Measurements from ENCODE around the gene NELL2.
"Not testable (repeated sequence)": the region's sequence is repeated elsewhere in the genome, so short reads cannot be mapped to it uniquely, and the experiment has no call there.

The NELL2 gene

DNA sequence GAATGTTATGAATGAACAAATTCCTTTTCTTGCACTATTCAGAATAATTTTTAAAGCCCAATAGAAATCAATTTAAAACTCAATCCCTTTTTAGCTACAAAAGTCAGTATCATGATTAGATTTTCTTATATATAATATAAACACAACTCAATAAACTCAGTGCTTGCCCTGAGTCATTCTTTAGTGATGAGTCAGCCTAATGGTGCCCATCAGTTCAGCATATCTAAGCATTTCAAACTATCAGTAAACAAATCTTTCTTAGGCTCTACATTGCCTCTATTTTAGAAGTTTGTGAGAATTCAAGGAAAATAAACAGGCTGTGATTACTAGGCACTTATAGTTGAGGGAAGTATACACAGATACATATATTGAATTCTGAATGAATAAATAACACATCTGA, 179.6 kb downstream of the NELL2 start:
- DNase-seq (ENCODE audit: low read depth, low spot score) = no peak

DNA sequence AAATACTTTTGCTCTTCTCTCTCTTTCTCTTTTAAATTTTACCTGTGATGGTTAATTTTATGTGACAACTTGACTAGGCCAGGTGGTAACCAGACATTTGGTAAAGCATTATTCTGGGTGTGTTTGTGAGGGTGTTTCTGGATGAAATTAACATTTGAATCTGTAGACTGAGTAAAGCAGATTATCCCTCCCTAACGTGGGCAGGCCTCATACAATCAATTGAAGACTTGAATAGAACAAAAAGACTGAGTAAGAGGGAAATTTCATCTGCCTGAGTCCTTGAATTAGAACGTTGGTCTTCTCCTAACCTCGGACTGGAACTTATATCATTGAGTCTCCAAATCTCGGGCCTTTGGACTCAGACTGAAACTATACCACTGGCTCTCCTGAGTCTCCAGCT, 182.1 kb downstream of the NELL2 start:
- no peak for DNase-seq (ENCODE audit: low read depth, low spot score)

DNA sequence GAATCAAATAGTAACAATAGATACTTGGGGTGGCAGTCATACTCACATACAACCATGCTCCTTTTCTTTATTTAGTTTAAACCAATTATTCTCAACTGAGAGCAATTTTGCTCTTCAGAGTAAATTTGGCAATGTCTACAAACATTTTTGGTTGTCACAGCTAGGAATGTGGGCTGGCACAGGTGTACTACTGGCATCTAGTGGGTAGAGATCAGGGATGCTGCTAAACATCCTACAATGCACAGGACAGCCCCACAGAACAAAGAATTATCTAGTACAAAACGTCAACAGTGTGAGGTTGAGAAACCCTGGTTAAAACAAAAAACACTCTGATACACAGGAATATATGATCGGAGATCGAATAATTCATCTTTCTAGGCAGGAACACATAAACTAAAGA, 186.5 kb downstream of the NELL2 start:
- no peak for DNase-seq (ENCODE audit: low read depth, low spot score)

DNA sequence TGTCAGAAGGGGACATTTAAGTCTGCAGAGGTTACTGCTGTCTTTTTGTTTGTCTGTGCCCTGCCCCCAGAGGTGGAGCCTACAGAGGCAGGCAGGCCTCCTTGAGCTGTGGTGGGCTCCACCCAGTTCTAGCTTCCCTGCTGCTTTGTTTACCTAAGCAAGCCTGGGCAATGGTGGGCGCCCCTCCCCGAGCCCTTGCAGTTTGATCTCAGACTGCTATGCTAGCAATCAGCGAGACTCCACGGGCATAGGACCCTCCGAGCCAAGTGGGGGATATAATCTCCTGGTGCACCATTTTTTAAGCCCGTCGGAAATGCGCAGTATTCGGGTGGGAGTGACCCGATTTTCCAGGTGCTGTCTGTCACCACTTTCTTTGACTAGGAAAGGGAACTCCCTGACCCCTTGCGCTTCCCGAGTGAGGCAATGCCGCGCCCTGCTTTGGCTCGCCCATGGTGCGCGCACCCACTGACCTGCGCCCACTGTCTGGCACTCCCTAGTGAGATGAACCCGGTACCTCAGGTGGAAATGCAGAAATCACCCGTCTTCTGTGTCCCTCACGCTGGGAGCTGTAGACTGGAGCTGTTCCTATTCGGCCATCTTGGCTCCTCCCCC, 189.2 kb downstream of the NELL2 start:
- DNase-seq (ENCODE audit: low read depth, low spot score) = not testable (repeated sequence)

DNA sequence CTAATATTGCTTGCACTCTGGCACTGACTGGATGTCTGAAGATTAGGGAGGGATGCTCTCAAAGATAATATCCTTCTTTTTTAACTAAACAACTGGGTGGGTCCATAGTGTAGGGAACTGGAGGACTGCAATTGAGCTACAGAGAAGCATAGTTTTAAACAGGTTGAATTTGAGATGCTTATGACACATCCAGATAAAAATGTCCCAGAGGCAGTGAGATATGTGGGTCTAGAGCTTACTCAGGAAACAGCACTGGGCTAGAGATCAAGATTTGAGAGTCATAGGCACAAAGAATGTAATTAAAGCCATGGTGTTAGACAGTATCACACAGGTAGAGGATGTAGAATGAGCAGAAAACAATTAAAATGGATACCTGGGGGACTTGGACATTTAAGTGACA, 198.4 kb downstream of the NELL2 start:
- DNase-seq (ENCODE audit: low read depth, low spot score) = no peak

DNA sequence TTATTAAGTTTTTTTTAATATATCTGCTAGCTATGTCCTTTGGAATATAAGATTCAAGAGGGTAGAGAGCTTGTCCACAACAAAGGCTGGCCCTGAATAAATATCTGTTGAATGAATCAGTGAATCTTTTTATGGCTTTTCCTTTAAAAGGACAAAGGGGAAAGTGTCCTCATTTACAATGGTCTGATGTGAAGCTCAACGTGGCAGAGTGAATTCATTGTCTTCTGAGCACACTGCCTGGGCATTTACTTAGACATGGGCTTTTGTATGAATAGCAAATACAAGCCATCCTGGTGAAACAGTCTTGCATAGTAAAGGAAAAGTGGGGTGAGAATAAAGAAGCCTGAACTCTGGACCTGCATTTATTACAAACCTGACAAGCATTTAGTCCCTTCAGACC, 201.2 kb downstream of the NELL2 start:
- no peak for DNase-seq (ENCODE audit: low read depth, low spot score)

DNA sequence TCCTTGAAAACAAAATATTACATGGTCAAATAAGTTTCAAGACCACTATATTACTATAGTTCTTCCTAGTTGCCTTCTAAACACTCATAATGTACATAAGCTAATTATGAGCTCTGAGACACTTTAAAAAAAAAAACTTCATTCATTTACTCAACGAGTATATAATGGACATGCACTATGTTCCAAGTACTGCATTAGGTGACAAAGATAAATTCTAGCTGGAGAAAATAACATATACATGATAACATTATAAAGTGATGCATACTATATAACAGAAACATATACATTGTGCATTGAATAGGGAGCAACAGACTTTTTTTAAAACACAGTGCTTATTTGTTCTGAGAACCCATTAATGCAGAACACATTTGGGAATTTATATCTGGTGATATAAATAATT, 202.3 kb downstream of the NELL2 start:
- DNase-seq (ENCODE audit: low read depth, low spot score) = no peak

DNA sequence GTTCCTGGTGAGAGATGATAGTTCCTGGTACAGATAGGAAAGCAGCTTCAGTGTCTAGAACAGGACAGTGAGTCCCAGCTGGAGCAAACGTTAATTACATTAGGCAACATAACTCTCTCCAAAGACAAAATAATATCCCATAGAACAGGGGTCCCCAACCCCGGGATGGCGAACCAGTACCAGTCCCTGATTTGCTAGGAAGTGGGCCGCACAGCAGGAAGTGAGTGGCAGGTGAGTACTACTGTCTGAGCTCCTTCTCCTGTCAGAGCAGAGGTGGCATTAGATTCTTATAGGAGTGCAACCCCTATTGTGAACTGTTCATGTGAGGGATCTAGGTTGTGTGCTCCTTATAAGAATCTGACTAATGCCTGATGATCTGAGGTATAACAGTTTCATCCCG, 204.1 kb downstream of the NELL2 start:
- no peak for DNase-seq (ENCODE audit: low read depth, low spot score)

DNA sequence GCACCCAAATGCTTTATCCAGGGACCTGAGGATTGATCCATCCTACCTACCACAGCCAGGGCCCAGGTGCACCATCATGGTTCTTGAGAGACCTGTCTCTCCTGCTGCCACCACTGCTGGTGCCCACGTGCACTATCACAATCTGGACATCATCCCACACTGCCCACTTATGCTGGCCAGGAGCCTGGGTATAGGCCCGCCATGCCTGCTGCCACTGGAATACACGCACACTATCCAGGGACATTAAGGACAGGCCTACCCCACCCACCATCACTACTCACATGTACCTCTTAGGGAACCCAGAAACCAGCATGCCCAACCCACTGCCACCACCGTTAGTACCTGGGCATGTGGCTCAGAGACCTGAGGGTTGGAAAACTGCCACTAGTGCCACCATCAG, 207.7 kb downstream of the NELL2 start:
- no peak for DNase-seq (ENCODE audit: low read depth, low spot score)

DNA sequence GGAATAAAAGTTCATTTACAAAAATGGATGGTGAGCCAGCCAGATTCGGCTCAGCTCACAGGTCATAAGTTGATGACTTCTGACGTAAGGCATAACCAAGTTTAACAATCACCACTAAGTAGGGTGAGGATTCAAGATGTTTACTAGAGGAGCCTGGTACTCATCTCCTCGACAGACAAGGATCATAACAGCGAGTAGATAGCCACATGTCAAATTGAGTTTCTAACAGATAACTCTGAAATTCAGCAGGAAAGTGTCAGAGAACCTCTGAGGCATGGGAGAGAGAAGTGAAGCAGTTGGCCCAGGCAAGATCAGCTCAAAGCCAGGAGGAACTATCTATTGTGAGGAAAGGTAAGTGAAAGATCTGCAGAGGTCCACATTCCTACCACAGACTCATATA, 208.7 kb downstream of the NELL2 start:
- DNase-seq (ENCODE audit: low read depth, low spot score) = no peak

DNA sequence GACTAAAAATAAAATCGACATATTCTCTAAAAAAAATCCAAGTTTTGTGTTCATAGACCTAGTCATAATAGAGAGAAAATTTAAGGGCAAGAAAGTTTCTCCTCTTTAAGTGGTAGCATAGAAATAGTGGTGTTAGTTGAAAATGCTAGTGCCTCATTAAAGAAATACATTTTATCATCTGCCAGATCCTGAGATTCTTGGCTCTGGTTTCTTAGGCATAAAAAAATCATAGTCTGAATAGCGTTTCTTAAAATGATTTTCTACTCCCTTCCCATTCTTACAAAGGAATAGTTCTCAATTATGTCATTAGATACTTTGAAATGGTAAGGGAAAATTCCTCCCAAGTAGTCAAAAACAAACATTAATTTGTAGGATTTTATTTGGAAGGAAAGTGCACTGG, 212.8 kb downstream of the NELL2 start:
- DNase-seq (ENCODE audit: low read depth, low spot score) = no peak

DNA sequence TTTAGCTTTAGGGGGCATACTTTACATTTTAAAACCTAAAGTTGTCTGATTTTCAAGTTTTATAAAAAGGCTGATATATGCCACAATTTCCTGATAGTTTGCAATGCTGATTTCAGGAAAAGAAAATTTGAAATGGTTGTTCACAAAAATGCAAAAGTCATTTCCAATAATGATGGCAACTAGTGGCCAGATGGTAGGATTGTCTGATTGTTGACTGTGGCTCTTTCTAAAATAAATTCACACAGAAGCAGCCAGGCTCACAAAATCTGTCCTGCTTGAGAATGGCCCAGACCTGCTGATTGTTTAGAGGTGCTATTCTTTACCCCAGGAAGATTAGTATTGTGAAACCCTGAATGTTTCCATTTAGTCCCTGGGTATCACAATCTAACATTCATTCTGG, 220.3 kb downstream of the NELL2 start:
- no peak for DNase-seq (ENCODE audit: low read depth, low spot score)

DNA sequence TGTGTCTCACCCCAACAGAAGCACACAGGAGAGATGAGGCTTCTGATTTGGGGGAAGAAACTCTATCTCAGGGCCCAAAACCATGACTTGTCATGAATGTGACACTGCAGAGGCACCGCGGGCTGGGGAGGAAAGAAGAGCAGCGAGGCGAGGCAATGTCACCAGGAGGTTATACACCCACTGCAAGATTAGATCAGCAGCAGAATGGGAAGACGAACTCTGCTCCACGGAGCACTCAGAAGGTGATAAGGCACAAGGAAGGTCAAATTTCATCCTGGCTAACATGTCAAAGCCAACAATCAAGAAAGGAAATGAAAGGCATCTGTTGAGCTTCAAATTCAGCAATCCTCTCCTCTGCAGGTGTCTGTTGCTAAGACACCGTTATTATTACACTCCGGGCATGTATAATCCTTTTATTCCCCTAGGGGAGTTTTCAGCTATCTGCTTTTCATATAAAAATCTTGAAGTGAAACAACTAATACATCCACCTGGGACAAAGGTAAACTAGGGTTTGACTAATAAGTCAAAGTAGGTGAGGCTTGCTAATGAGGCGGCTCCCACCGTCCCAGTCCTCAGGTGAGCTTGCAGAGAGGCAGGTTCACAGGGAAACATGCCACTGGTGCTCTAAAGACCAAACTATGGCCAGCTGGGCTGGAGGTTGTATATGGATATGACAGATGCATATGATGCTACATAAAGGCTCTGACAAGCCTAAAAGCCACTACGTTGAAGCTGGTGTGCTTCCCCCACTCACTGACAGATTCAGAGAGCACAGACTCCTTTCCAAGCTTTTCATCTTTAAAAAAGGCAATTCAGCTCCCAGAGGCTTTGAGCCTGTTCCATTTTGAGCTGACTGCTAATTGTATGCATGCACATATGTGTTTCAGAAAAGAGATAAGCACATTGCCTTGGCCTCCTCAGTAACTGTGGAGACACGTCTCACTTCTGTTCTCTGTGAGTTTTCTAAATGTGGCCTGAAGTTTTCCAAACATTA, 221.2 kb downstream of the NELL2 start:
- DNase-seq (ENCODE audit: low read depth, low spot score) = no peak

DNA sequence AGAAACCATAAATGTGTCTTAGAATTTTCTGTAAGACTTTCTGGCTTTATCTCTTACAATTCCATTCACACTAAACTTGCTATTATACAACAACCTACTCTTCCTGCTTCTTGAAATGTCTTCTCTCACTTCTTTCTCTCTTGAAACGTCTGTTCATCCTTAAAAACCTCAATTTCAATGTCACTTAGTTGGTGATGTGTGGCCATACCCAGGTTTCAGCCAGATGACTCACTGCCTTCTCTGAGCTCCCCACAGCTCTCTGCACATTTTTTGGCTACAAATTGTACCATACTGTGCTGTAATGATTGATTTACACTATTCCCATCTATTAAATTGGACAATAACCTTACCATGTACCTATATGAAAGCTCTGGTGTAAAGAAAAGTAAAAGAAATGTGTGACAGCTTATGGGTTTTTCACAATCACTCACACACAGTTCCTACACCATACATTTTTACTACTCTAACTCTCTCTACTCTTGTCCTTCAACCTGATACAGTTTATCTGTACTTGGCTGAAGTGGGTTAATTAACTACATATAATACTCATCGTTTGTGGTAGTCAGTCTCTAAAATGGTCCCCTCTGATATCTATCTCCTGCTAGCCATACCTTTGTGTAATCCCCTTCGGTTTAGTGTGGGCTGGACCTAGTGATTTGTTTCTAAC, 222.1 kb downstream of the NELL2 start:
- DNase-seq (ENCODE audit: low read depth, low spot score) = no peak

DNA sequence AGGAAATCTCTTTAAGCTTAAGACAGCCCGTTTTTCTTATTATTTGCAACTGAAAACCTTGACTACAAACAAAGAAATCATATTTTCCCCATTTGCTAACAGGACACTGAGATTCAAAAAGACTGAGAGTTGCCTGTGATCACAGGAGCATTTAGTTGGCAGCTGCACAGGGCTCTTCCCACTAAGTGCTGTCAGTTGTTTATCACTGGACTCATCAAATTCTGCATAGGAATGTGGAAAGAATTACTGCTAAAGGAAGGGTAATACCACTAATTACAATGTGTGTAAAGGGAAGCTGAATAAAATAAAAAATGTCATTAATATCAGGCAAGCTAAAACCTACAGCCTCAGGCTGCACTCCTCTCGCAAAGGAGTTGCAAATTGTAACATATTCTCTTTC, 226.4 kb downstream of the NELL2 start:
- no peak for DNase-seq (ENCODE audit: low read depth, low spot score)

DNA sequence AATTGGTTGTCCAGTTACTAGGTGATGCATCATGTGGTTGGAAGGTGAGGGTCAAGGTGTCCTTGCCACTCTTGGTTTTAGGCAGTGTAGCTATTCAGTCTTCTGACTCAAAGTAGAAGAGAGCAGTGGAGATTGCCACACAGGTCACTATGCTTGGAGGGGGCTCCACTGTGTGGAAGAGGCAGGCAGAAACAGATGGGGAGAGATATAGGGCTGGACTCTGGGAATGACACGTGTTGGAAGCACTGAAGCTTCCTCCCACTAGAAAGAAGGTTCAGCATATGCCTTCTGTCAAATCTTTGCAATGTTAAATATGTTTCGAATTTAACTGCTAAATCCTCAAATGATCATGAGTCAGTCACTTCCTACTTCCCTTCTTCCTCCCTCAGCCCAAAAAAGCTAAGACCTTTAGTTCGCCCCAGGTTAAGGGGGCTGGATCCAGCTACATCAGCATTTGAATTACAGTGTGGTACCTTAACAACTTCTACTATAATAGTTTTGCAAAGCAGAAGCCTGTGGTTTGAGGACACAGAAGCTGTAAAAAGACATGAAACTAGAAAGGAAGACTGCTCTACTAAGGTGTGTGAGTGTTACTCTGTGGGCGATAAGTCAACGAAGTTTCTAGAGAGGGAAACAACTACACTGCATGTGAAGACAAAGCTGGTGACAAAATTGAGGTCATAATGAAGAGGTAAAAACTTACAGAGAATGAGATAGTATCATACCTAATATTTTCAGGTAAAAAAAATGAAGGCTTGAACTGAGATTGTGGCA, 228.0 kb downstream of the NELL2 start:
- DNase-seq (ENCODE audit: low read depth, low spot score) = no peak

DNA sequence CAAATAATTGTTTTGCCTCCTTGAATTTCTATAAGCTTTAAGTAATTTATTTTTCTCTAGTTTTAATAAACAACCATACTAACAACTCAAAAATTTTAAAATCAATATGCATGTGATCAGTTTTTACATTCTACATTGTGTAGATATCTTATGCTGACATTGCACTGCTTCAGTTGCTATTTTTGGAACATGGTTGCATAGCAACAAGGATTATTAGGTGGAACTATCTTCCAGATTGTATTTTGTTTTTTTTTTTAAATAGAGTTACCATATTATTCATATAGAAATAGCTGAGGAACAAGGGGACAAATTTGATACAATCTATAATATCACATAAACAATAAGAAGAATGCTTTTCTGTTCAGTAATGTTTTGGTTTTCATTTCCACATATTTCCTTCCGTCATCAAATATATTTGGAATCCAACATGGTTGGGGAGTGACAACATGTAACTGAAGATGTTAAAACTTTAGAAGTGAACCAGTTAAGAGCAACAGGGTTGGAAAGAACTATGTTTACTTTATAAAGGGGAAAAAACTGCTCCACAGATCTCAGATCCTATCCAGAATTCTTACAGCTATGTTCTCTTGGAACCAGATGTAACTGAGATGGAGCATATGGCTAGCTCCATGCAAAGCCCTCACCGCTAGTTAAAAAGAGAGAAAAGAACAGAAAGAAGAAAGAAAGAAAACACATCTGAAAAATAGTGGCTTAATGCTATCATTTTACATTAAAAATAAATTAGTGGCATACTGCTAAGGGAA, 235.5 kb downstream of the NELL2 start:
- no peak for DNase-seq (ENCODE audit: low read depth, low spot score)

DNA sequence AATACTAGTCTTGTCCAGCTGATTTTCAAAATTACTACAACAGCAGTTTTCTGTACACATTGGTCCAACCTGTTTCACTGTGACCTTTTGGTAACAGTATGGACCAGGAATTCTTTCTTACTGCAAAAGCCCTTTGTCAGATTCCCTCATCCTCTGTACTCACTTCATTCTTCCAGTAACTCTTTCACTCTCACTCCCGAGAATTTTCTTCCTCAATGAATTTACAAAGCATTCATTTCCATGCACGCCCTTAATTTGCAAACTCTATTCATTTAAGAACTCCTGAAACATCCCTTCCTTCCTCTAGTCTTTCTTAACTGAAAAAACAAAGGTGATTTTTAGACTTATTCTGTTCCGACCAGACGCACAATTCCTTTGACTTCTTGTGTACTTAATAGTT, 238.2 kb downstream of the NELL2 start:
- no peak for DNase-seq (ENCODE audit: low read depth, low spot score)

DNA sequence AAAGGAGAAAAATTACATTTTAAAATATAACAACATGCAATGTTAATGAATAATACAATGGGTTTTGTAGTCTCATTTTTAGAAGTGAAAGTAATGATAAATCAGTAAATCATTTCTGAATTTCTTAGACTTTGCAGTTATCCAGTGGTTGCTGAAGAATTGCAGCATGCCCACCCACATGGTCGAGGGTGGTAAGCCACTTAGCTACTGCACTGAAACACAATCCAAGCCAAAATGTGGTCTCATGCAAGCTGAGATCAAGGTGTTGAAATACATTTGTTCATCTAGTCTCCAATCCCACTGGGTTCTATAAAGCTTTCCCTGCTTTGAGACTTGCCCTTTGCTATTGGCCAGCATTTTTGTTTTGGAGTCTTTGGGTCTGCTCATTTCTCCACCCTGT, 247.9 kb downstream of the NELL2 start:
- DNase-seq (ENCODE audit: low read depth, low spot score) = no peak

DNA sequence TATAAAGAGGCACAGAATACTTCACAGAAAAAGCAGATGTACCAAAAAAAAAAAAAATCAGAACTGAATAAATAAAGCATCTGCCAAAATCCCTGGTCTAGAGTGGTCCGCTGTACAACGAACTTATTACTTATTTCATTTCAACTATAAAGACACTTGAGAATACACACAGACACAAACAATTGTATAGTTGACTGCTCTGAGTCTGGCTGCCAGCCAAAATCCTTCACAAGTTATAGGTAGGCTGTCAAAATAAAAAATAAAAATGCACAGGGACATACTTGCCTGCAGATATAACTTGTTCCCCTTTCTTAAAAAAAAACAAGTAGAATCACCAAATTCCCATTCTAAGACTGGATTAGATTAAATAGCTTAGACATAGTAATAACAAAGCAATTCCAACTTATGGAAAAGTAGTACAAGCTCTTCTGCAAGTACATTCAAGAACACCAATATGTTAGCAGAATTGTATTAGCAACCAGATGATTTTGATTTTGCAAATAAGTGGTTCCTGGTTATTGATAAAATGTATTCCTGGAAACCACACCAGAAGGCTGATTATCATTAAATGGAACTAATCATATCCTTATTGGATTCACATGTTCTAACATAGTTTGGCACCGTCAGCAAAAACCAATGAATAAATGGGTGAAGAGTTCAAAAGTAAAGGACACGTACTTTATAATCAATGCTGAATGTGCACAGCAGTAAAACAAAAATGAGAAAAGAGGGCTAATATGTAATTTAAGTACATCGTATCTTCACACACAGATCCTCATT, 248.5 kb downstream of the NELL2 start:
- DNase-seq (ENCODE audit: low read depth, low spot score) = no peak

Data from iPS DF 19.7 (cell line).